ENCODE data around the gene FOXP1. TPM values are rescaled to one million over a fixed set of nuclear protein-coding genes. Genes with fewer than 3 reads are reported as not detected.
A peak's percentile ranks its signal among the peaks of the same experiment; 100 is the strongest.

The FOXP1 gene
- total and polyA plus RNA-seq, 2 experiments from 2014 or later = 37.4 to 59.9 TPM

DNA sequence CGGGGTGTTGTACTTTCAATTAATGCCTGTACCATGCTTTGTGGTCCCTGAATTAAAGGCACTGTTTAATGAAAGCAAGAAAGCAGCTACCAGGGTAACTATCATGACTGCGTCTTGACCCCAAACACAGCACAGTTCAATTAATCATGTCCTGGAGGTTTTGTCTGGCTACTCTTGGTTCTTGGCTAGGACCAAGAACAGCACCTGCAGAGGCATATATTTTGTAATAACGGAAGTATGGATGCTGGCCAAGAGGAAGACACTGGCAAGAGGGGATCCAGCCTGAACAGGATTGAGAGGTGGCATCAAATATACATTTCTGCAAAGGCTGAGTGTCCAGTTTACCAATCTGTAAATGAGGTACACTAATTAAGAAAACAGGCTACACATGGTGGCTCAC lies 119.9 kb downstream of the FOXP1 start:
- TF ChIP-seq EZH2phosphoT487 (IDR thresholded peaks at IDR 0.05; ENCODE audit: insufficient read depth, low read depth) (no peak), EZH2 (IDR thresholded peaks at IDR 0.05; ENCODE audit: insufficient read depth, poor library complexity, severe bottlenecking) (no peak)
- peaks cover 32% of the 10 kb centered on the region for H3K79me2 ChIP-seq (ENCODE audit: insufficient read depth)
- 97 to 99% methylated on average over 3 of the region's 3 CpGs for WGBS, 2 experiments (ENCODE audit: low coverage in 1 of 2, low lambda C conversion rate in 2 of 2, missing lambda C conversion rate in 2 of 2)

DNA sequence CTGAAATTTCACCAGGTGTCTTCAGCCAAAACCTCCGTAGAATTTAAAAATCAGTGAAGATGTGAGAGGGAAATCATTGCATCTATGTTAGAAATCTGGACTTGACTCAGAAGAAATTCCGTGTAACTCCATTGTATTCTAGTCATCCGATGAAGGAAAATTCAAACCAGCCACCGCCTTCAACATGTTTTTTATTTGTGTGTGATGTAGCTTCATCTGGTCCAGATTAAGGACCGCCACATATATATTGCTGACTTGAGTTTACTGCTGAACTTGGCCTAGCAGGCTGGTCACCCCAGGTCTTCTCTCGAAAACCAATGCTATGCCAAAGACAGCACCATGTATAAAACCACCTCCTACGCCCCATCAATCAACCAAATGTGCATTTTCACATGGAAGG lies 120.9 kb downstream of the FOXP1 start:
- Histone ChIP-seq H3K4me3 (no peak overlapping the region), H2AFZ (no peak overlapping the region), H3K4me1 (ENCODE audit: insufficient read depth) (peaks cover 8% of the 10 kb centered on the region), H3K9me3 (ENCODE audit: low read depth) (no peaks in the 10 kb centered on the region), H3K27ac (no peak overlapping the region), H3K4me2 (ENCODE audit: unreplicated experiment) (no peak overlapping the region), H3K27me3 (replicated peaks; ENCODE audit: insufficient read depth) (no peaks in the 10 kb centered on the region), H3F3A (ENCODE audit: insufficient read depth) (peaks cover 8% of the 10 kb centered on the region), H4K20me1 (ENCODE audit: insufficient read depth) (no peaks in the 10 kb centered on the region; the same call in 1 of the 2 replicates), H3K9ac (no peak overlapping the region), H3K79me2 (ENCODE audit: insufficient read depth) (peaks cover 43% of the 10 kb centered on the region), H3K36me3 (ENCODE audit: low read depth) (no peaks in the 10 kb centered on the region), H3K9me2 (ENCODE audit: insufficient read depth) (no peaks in the 10 kb centered on the region)
- WGBS, 2 experiments (ENCODE audit: low coverage in 1 of 2, low lambda C conversion rate in 2 of 2, missing lambda C conversion rate in 2 of 2) = 36 to 39% methylated on average over 7 of the region's 7 CpGs
- TF ChIP-seq EZH2 (IDR thresholded peaks at IDR 0.05; ENCODE audit: insufficient read depth, poor library complexity, severe bottlenecking) (no peak), EZH2phosphoT487 (IDR thresholded peaks at IDR 0.05; ENCODE audit: insufficient read depth, low read depth) (no peak)
- in situ Hi-C loops (cut with MboI) = no loop called here
- peak; percentile 27 for DNase-seq

More for the DNA sequence above, 119.9 kb downstream of the FOXP1 start:
- no peak overlapping the region for H2AFZ ChIP-seq
- H3K4me2 ChIP-seq (ENCODE audit: unreplicated experiment) = no peak overlapping the region
- no peak overlapping the region for H3K4me3 ChIP-seq
- peaks cover 8% of the 10 kb centered on the region for H3K4me1 ChIP-seq (ENCODE audit: insufficient read depth)
- H3F3A ChIP-seq (ENCODE audit: insufficient read depth) = peaks cover 8% of the 10 kb centered on the region
- in situ Hi-C loops (cut with MboI) = no loop called here
- H3K9me3 ChIP-seq (ENCODE audit: low read depth) = no peaks in the 10 kb centered on the region
- no peaks in the 10 kb centered on the region; the same call in 1 of the 2 replicates for H4K20me1 ChIP-seq (ENCODE audit: insufficient read depth)
- H3K9ac ChIP-seq = no peak overlapping the region
- H3K36me3 ChIP-seq (ENCODE audit: low read depth) = no peaks in the 10 kb centered on the region
- H3K27me3 ChIP-seq (replicated peaks; ENCODE audit: insufficient read depth) = no peaks in the 10 kb centered on the region
- no peak for DNase-seq
- H3K27ac ChIP-seq = no peak overlapping the region
- H3K9me2 ChIP-seq (ENCODE audit: insufficient read depth) = no peaks in the 10 kb centered on the region

DNA sequence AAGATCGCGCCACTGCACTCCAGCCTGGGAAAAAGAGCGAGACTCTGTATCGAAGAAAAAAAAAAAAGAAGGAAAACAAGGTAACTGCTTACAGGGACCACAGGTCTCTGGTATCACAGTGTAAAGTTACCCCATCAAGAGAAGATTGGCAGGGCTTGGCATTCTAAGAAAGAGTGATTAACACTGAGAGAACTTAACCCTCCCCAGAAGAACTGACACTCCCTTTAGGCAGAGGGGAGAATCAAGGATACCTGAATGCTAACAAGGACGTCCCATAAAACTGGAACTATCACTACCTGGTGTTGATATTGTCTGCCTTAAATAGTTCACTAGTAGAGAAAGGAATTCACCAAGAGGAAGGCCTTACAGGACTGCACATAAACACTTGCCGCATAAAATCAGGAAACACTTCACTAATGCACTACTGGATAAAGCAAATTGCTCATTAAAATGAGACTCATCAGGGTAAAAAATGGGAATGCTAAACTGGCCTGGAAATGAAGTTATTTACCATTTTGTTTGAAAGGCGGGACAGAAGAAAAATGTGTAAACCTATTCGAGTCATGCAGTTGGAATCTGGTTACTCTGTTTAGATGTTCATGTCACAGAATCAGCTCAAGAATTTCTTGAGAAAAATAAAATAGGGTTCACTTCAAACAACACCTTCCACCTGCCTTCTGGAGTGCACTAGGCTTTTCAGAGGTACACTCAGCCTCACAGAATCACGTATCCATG lies 121.6 kb downstream of the FOXP1 start:
- Histone ChIP-seq H3K9me3 (ENCODE audit: low read depth) (no peaks in the 10 kb centered on the region), H3K9ac (no peak overlapping the region), H3K9me2 (ENCODE audit: insufficient read depth) (no peaks in the 10 kb centered on the region), H3K4me1 (ENCODE audit: insufficient read depth) (peaks cover 10% of the 10 kb centered on the region), H3K27ac (no peak overlapping the region), H2AFZ (no peak overlapping the region), H3K36me3 (ENCODE audit: low read depth) (no peaks in the 10 kb centered on the region), H3K4me3 (no peak overlapping the region), H3K79me2 (ENCODE audit: insufficient read depth) (peaks cover 50% of the 10 kb centered on the region), H3F3A (ENCODE audit: insufficient read depth) (peaks cover 8% of the 10 kb centered on the region), H3K27me3 (replicated peaks; ENCODE audit: insufficient read depth) (no peaks in the 10 kb centered on the region), H4K20me1 (ENCODE audit: insufficient read depth) (no peaks in the 10 kb centered on the region; the same call in 1 of the 2 replicates), H3K4me2 (ENCODE audit: unreplicated experiment) (no peak overlapping the region)
- 90 to 93% methylated on average over 9 of the region's 9 CpGs for WGBS, 2 experiments (ENCODE audit: low coverage in 1 of 2, low lambda C conversion rate in 2 of 2, missing lambda C conversion rate in 2 of 2)
- DNase-seq = peak; percentile 25
- TF ChIP-seq EZH2phosphoT487 (IDR thresholded peaks at IDR 0.05; ENCODE audit: insufficient read depth, low read depth) (no peak), EZH2 (IDR thresholded peaks at IDR 0.05; ENCODE audit: insufficient read depth, poor library complexity, severe bottlenecking) (no peak)
- in situ Hi-C loops (cut with MboI) = no loop called here

DNA sequence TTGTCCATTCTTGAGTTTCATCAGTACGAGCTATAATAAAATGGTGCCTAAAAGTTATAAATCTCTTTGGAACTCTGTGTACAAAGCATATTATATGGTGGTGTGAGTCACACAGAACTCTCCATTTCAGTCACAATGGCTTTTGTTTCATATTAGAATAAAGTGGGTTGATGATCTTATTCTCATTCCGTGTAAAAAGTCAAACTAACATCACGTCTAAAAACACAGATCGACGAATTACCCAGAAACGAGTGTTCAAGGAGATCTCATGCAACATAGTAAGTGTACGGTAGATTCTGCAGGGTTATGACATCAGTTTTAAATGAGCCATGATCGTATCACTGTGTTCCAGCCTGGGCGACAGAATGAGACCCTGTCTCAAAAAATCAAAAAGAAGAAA lies 122.4 kb downstream of the FOXP1 start:
- no peaks in the 10 kb centered on the region for H3K36me3 ChIP-seq (ENCODE audit: low read depth)
- no peak for DNase-seq
- in situ Hi-C loops (cut with MboI) = no loop called here
- no peaks in the 10 kb centered on the region for H3K9me3 ChIP-seq (ENCODE audit: low read depth)
- no peak overlapping the region for H3K4me2 ChIP-seq (ENCODE audit: unreplicated experiment)
- H3K27ac ChIP-seq = no peak overlapping the region
- H2AFZ ChIP-seq = no peak overlapping the region
- no peaks in the 10 kb centered on the region for H3K9me2 ChIP-seq (ENCODE audit: insufficient read depth)
- no peaks in the 10 kb centered on the region for H3K27me3 ChIP-seq (replicated peaks; ENCODE audit: insufficient read depth)
- WGBS, 2 experiments (ENCODE audit: low coverage in 1 of 2, low lambda C conversion rate in 2 of 2, missing lambda C conversion rate in 2 of 2) = 93 to 95% methylated on average over 9 of the region's 9 CpGs
- H3K9ac ChIP-seq = no peak overlapping the region
- no peak for TF ChIP-seq EZH2phosphoT487 (IDR thresholded peaks at IDR 0.05; ENCODE audit: insufficient read depth, low read depth)
- no peak for TF ChIP-seq EZH2 (IDR thresholded peaks at IDR 0.05; ENCODE audit: insufficient read depth, poor library complexity, severe bottlenecking)
- no peak overlapping the region for H3K4me3 ChIP-seq
- no peaks in the 10 kb centered on the region; the same call in 1 of the 2 replicates for H4K20me1 ChIP-seq (ENCODE audit: insufficient read depth)
- peaks cover 18% of the 10 kb centered on the region for H3K4me1 ChIP-seq (ENCODE audit: insufficient read depth)
- peaks cover 53% of the 10 kb centered on the region for H3K79me2 ChIP-seq (ENCODE audit: insufficient read depth)
- H3F3A ChIP-seq (ENCODE audit: insufficient read depth) = peaks cover 8% of the 10 kb centered on the region
